GM12874 (cell line): ENCODE results near the gene EMID1.

ENCODE experiments used
- CTCF ChIP-seq: IDR thresholded peaks from 2 replicates; pipeline ENCODE4 v1.5.1; 2011; ENCODE audit warnings: low read depth, mild to moderate bottlenecking, control low read depth, low read length, moderate library complexity; ENCODE audit not compliant: insufficient read depth

EMID1 gene

GRCh38 chr22:29208502-29208862 lies 2.8 kb downstream of the EMID1 start:
- TF ChIP-seq CTCF: peak; percentile 32; the same call in 1 of the 2 replicates

GRCh38 chr22:29208879-29209623 lies 3.4 kb downstream of the EMID1 start:
- TF ChIP-seq CTCF: no peak

GRCh38 chr22:29209624-29209929 lies 3.9 kb downstream of the EMID1 start:
- no peak for TF ChIP-seq CTCF

GRCh38 chr22:29211066-29211465 lies 5.4 kb downstream of the EMID1 start:
- no peak for TF ChIP-seq CTCF

GRCh38 chr22:29211466-29211865 lies 5.8 kb downstream of the EMID1 start:
- no peak for TF ChIP-seq CTCF

- TF ChIP-seq CTCF: no peak
Observed at GRCh38 chr22:29212743-29213142, 7.0 kb downstream of the EMID1 start.

GRCh38 chr22:29213493-29213892 lies 7.8 kb downstream of the EMID1 start:
- TF ChIP-seq CTCF: no peak
